Measurements from ENCODE around the gene USB1. TPM values are rescaled to one million over a fixed set of nuclear protein-coding genes. Genes with fewer than 3 reads are reported as not detected.
"Not testable (repeated sequence)": the region's sequence is repeated elsewhere in the genome, so short reads cannot be mapped to it uniquely, and the experiment has no call there.

USB1 gene
- total and polyA plus RNA-seq, 2 donors (not counting 1 experiment from before 2014, with no cell fraction given): 18.8 to 32.7 TPM

GRCh38 chr16:58002936-58003335 is 1.7 kb downstream of the USB1 start:
- DNase-seq (ENCODE audit: low read depth in 2 of 2): no peak
- Histone ChIP-seq H3K4me2 (ENCODE audit: extremely low read depth, insufficient read depth, low read length) (no peak overlapping the region), H3K9ac (ENCODE audit: insufficient read depth, low read length) (no peak overlapping the region), H2AFZ (ENCODE audit: low read length) (no peak overlapping the region), H3K4me1 (ENCODE audit: control insufficient read depth, extremely low read depth, insufficient read depth, low read length) (peaks cover 2% of the 10 kb centered on the region), H4K20me1 (ENCODE audit: control insufficient read depth, extremely low read depth, insufficient read depth, low read length) (no peaks in the 10 kb centered on the region), H3K36me3 (ENCODE audit: control insufficient read depth, insufficient read depth, low read length) (no peaks in the 10 kb centered on the region), H3K27ac (ENCODE audit: insufficient read depth, low read length) (no peak overlapping the region), H3K9me3 (ENCODE audit: control insufficient read depth, insufficient read depth, low read depth, low read length) (no peaks in the 10 kb centered on the region), H3K79me2 (ENCODE audit: control insufficient read depth, insufficient read depth, low read length) (peaks cover 3% of the 10 kb centered on the region), H3K4me3 (replicated peaks in 1 of 4; ENCODE audit: control extremely low read depth in 1 of 4, insufficient read depth in 1 of 4, low read depth in 3 of 4, low read length in 4 of 4) (no peak overlapping the region), H3K27me3 (ENCODE audit: control insufficient read depth, insufficient read depth, low read length) (no peaks in the 10 kb centered on the region)
- TF ChIP-seq EZH2 (IDR thresholded peaks at IDR 0.05; ENCODE audit: low read length, missing control alignments) (no peak), CTCF (conservative IDR thresholded peaks at IDR 0.05 in 1 of 2, IDR thresholded peaks at IDR 0.05 in 1 of 2; ENCODE audit: low read depth in 1 of 2, low read length in 2 of 2) (no peak)

DNA sequence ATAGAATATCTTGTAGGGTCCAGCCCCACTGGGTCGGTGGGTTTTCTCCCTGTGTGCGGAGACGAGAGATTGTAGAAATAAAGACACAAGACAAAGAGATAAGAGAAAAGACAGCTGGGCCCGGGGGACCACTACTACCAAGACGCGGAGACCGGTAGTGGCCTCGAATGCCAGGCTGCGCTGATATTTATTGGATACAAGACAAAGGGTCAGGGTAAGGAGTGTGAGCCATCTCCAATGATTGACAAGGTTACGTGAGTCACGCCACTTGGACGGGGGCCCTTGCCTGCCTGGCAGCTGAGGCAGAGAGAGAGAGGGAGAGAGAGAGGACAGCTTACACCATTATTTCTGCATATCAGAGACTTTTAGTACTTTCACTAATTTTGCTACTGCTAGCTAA is 3.5 kb downstream of the USB1 start:
- not testable (repeated sequence) for H3K4me2 ChIP-seq (ENCODE audit: extremely low read depth, insufficient read depth, low read length); H3K9me3 ChIP-seq (ENCODE audit: control insufficient read depth, insufficient read depth, low read depth, low read length); H3K4me1 ChIP-seq (ENCODE audit: control insufficient read depth, extremely low read depth, insufficient read depth, low read length); H3K27me3 ChIP-seq (ENCODE audit: control insufficient read depth, insufficient read depth, low read length); H4K20me1 ChIP-seq (ENCODE audit: control insufficient read depth, extremely low read depth, insufficient read depth, low read length); H3K4me3 ChIP-seq (replicated peaks in 1 of 4; ENCODE audit: control extremely low read depth in 1 of 4, insufficient read depth in 1 of 4, low read depth in 3 of 4, low read length in 4 of 4); H3K79me2 ChIP-seq (ENCODE audit: control insufficient read depth, insufficient read depth, low read length); H3K27ac ChIP-seq (ENCODE audit: insufficient read depth, low read length); H3K36me3 ChIP-seq (ENCODE audit: control insufficient read depth, insufficient read depth, low read length); H3K9ac ChIP-seq (ENCODE audit: insufficient read depth, low read length); H2AFZ ChIP-seq (ENCODE audit: low read length)
- peak in 1 of 2 donors; percentile 38 for DNase-seq (ENCODE audit: low read depth in 2 of 2)

DNA sequence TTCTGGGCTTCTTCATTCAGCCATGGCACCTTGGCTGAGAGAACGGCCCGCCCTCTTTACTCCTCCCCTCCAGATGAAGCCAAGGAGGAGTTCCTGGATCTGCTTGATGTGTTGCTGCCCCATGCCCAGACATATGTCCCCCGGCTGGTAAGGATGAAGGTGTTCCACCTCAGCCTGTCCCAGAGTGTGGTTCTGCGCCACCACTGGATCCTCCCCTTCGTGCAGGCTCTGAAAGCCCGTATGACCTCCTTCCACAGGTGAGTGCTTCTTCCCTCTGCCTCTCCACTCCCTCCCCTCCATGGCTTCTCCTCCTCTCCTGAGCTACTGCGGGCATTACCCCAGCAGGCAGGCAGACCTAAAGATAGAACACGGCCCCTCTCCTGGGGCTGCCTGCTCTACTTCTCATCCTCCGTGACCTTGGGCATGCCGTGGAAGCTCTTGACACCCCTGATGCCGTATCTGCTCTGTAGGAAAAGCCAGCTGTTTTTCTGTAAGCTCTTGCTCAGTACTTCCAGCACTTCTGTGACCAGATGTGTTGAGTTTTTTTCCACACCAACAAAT is 8.7 kb downstream of the USB1 start:
- no peaks in the 10 kb centered on the region for H3K79me2 ChIP-seq (ENCODE audit: control insufficient read depth, insufficient read depth, low read length)
- H3K4me3 ChIP-seq (replicated peaks in 1 of 4; ENCODE audit: control extremely low read depth in 1 of 4, insufficient read depth in 1 of 4, low read depth in 3 of 4, low read length in 4 of 4): no peak overlapping the region
- no peak for DNase-seq (ENCODE audit: low read depth in 2 of 2)
- H3K27me3 ChIP-seq (ENCODE audit: control insufficient read depth, insufficient read depth, low read length): no peaks in the 10 kb centered on the region
- H3K27ac ChIP-seq (ENCODE audit: insufficient read depth, low read length): no peak overlapping the region
- no peaks in the 10 kb centered on the region for H3K9me3 ChIP-seq (ENCODE audit: control insufficient read depth, insufficient read depth, low read depth, low read length)
- peaks cover 8% of the 10 kb centered on the region for H3K36me3 ChIP-seq (ENCODE audit: control insufficient read depth, insufficient read depth, low read length)
- no peak overlapping the region for H2AFZ ChIP-seq (ENCODE audit: low read length)
- peaks cover 2% of the 10 kb centered on the region for H3K4me1 ChIP-seq (ENCODE audit: control insufficient read depth, extremely low read depth, insufficient read depth, low read length)
- H3K9ac ChIP-seq (ENCODE audit: insufficient read depth, low read length): no peak overlapping the region
- H3K4me2 ChIP-seq (ENCODE audit: extremely low read depth, insufficient read depth, low read length): no peak overlapping the region
- H4K20me1 ChIP-seq (ENCODE audit: control insufficient read depth, extremely low read depth, insufficient read depth, low read length): no peaks in the 10 kb centered on the region
- no peak for TF ChIP-seq EZH2 (IDR thresholded peaks at IDR 0.05; ENCODE audit: low read length, missing control alignments)
- TF ChIP-seq CTCF (conservative IDR thresholded peaks at IDR 0.05 in 1 of 2, IDR thresholded peaks at IDR 0.05 in 1 of 2; ENCODE audit: low read depth in 1 of 2, low read length in 2 of 2): no peak
